GM20431 (cell line): ENCODE data around the gene CSH2.

ENCODE experiments used
- in situ Hi-C: fragments of 300-500 bp; cut with MseI, MboI; formaldehyde crosslinking; loops from one replicate; pipeline ENCODE4 v1.15.0; 2020; ENCODE audit warnings: low sequenced_read_pairs; ENCODE audit not compliant: unreplicated experiment

CSH2 gene

DNA sequence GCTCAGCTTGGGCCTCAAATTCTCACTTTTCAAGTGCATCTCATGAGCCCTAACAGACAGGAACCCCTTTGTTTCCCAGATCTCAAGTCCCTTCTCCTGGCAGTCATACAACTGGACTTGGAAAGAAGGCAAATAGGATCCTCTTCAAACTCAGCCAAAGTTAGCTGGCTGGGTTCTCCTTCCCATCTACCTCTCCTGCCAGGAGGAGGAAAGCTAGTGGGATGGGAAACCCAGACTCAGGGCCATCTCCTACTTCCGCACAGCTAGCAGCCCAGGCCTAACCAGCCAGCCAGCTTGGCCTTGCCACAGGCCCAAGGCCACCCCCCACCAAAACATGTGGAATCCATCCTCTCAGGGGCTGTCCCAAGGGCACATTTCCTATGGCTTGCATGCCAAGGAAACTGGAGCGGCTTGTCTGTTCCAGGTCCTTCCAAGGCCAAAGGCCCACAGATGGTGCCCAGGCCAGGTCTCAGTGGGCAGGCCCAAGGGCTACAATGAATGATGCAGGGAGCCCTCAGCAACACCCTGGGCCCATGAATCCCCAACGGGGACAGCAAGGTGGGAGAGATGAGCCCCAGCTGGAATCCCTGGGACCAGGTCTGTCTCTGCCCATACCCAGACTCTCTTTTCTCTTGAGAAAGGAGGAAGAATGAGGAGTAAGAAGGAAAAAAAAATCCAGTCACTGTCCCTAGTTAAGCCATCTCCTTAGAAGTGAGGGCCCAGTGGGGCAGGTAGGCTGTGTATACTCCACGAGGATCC, 32.7 kb downstream of the CSH2 start:
- in situ Hi-C loops: loop anchor here (25.0 kb wide), 1 partner anchor 403 kb away; the partner anchor contains the start of gene CYB561

DNA sequence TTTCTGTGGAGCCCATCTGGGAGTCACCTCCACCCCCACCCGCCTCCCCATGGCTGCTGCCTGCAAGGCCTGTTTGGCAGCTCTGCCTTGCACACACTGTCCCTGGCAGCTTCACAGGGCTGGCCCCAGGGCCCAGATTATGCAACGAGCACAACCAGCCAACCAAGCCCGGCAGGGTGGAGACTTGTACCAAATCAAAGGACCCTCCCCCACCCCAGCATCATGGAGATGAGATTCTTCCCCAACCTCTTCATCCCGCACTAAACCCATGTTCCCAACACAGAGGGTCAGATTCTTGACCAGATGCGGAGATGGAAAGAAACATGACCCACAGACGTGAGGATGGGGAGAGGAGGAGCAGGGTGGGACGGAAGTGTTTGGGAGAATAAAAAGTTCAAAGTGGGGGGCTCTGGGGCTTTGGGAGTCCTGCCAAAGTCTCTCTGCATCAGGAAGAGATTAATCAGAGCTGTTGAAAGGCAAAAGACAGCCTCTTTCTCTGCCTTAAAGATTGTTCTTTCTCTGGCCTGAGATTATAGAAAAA, 34.8 kb downstream of the CSH2 start:
- in situ Hi-C loops: loop anchor here (25.0 kb wide), 1 partner anchor 401 kb away; the partner anchor contains the start of gene CYB561

DNA sequence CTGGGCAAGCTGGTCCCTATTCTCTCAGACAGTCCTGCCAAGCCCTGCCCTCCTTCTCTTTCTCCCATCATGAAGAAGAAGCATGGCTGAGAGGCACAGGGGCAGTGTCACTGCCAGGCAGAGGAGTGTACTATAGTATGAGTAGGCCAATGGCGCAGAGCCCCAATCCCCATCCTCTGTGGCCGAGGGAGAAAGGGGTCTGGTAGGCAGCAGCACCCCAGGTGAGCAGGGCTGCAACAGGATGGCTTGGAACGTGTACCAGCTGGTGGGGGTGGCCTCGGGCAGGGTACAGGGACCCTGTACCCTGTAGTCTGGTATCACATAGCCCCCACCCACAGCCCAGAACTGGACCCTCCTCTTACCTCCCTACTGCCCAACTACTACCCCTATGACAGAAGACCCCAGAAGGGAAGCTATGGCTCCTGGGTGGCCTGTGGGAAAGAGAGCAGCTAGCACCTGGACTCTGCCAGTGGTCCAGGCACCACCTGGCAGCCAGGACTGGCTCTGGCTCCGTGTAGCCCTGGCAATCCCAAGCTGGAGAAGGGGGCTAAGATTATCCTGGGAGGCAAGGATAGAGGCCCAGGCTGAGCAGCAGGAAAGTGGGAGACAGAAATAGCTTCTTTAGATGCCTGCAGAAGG, 35.4 kb downstream of the CSH2 start:
- in situ Hi-C loops: loop anchor here (25.0 kb wide), 1 partner anchor 401 kb away; the partner anchor contains the start of gene CYB561

DNA sequence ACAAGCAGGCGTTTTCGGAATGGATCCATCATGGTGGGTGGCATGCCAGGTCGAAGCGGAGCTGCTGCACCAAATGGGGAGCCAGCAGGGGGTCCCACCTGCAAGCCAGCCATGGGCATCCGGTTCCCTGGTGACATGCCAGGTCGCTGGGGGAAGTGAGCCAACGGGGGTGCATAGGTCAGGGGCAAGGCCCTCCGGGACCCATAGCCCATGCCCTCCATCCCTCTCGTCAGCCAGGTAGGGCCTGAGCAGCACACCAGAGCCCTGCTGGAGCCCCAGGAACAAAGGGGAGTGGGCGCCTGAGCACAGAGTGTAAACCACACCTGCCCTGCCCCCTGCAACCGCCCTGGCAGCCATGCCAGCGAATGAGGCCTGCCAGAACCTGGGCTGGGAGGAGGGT, 36.0 kb downstream of the CSH2 start:
- in situ Hi-C loops: loop anchor here (25.0 kb wide), 1 partner anchor 400 kb away; the partner anchor contains the start of gene CYB561

DNA sequence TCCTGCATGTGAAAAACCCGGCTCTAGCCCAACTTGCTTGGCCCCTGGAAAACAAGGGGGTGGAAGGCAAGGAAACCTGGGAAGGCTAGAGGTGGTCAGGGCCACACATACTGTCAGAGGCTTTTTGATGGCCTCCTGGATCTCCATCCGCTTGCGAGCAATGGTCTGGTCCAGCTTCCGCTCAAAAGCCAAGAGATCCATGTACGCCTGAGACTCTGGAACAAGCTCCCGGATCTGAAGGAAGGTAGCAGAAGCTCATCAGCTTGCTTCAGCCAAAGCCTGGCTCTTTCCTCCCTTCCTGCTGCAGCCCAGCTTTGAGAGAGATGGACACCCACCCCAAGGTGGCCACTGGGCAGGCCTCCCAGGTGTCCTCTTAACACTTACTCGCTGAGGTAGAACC, 36.7 kb downstream of the CSH2 start:
- in situ Hi-C loops: loop anchor here (25.0 kb wide), 1 partner anchor 400 kb away; the partner anchor contains the start of gene CYB561

DNA sequence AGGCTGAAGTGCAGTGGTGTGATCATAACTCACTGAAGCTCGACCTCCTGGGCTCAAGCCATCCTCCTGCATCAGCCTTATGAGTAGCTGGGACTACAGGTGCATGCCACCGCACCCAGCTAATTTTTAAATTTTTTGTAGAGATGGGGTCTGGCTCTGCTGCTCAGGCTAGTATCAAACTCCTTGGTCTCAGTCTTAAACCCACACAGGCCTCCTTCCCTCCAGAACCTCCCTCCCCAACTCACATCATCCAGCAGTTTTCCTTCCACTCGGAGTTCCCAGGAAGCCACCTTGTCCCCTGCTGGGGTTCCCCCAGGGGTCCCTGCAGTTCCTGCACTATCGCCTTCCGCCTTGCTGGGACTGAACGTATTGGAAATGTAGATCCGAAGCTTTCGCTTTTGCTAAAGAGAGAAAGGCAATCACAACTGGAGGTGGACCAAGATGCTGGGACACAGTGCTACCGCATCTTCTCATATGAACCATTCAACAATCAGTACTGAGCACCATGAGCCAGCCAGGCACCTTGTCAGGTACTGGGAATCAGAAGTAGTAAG, 38.2 kb downstream of the CSH2 start:
- in situ Hi-C loops: loop anchor here (25.0 kb wide), 1 partner anchor 398 kb away; the partner anchor contains the start of gene CYB561

DNA sequence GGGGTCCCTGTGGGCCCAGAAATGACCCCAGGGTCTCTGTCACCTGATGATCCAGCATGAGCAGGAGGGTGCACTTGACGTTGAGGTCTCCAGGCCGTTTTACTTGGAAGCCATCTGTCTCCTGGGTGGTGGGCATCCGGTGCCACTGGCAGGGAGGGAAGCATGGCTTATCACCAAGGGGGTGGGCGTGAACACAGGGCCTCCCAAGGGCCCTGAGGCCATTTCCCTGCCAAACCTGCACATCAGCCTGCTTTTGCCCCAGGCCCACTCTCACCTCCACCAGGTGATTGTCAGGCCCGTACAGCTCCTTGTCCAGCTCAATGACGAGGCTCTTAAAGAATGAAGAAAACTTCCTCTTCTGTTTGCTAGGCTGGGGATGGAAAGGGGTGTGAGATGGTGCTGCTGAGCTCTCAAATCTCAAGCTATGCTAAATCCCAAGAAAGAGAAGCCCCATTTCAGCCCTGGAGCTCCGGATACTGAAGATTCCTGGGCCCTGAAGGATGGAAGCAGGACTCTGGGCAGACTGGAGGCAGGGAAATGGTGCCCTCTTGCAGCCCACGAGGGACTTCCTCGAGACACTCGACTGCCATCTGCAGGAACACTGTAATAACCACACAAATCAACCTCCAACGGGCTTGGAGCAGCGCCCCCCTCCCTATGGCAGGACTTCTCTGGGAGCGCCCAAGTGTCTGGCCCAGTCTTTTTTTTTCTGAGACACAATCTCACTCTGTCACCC, 38.9 kb downstream of the CSH2 start:
- in situ Hi-C loops: loop anchor here (25.0 kb wide), 1 partner anchor 397 kb away; the partner anchor contains the start of gene CYB561

DNA sequence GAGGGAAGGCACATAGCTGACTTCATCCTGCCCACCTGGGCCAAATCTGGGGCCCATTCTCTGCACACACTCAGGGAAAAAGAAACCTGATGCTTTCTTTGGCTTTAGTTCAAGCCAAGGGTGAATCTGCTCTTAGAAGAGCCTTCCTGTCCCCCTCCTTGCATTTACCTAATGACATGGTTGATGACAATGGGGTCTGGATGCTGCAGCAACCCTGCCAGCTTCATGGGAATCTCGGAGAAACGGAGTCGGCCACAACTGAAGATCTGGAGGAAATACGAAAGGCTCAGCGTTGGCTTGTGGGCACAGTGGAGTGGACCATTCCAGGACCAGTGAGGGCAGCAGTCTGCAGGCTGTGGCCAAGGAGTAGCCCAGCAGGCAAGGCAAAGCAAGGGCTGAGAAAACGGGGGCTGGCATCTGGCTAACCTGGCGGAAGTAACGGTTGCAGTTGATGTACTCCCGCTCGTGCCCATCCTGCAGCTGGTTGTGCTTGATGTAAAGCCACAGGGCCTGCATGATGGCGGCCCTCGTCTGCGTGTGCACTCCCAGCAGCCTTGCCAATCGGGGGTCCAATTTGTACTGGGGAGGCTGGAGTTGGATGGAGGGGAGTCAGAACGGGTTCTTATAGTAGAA, 39.6 kb downstream of the CSH2 start:
- in situ Hi-C loops: loop anchor here (25.0 kb wide), 1 partner anchor 397 kb away; the partner anchor contains the start of gene CYB561

DNA sequence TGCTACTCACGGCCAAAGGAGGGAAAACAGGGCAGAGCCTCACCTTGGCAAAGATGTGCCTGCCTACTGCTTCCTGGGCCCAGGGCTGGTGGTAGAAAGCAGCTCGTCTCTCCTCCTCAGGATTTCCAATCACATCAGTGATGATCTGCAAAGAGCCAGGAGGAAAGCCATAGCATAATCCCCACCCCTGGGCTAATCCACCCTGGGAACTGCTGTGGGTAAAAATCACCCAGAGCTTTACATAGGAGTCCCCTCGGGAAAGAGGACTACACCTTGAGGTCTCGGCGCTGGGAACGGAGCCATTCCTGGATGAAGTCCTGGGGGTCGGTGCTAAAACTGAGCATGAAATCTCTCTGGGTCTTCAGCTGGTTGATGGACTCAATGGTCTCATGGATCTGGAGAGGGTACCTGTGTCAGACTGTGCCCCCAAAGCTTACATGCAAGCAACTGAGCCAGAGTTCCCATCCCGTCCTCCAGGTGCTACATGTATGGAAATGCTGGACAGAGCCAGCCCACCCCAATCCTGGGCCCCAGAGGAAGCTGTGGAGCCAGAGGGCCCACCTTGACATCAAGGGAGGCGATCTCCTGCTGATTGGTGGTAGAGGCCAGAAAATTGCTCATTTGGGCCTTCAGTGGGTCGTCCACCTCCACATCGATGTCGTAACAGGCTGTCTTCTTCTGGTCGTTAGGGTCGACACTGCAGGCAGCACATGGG, 40.3 kb downstream of the CSH2 start:
- in situ Hi-C loops: loop anchor here (25.0 kb wide), 1 partner anchor 396 kb away; the partner anchor contains the start of gene CYB561

DNA sequence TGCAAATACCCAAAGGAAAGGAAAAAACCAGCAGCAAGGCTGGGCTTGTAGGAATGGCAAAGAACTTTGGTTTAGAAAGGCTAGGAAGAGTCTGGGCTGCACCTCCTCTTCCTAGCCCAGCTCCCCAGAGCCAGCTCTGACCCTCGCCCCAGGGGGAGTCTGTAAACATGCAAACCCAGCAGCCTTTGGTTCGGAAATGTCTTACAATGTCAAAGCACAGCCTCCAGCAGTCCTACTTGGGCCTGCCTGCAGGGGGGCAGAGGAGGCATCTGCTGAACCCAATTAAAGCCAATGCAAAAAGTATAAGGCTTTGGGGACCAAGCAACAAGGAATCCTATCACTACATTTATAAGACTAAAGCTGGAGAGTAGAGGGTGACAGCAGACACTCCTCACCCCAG, 41.0 kb downstream of the CSH2 start:
- in situ Hi-C loops: loop anchor here (25.0 kb wide), 1 partner anchor 395 kb away; the partner anchor contains the start of gene CYB561

DNA sequence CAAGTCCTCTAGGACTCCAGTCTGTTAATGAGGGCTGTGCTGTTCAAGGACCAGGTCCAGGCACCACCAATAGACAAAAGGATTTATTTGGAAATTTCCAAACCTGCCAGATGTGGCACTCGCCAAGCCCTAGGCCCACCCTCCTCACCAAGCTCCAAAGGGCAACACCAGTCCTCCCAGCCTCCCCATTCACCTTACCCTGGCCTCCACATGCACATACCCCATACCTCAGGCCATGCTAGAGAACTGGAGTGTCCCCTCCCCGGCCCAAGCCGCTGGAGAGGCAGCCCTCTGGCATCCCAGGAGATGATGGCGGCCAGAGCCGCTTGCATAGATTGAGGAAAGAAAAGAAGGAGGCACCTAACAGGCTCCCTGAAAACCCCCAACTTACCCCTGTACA, 41.5 kb downstream of the CSH2 start:
- in situ Hi-C loops: loop anchor here (25.0 kb wide), 1 partner anchor 395 kb away; the partner anchor contains the start of gene CYB561

DNA sequence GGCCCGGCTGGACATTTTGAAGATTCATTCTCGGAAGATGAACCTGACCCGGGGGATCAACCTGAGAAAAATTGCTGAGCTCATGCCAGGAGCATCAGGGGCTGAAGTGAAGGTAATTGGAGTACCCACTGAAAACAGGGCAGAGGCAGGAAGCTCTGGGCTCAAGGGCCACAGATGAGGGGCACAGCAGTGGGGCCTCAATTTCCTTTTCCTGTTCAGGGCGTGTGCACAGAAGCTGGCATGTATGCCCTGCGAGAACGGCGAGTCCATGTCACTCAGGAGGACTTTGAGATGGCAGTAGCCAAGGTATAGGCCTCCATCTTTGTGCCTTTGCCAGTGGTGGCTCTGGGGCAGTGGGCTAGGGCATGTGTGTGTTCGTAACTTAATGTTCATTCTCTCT, 42.0 kb downstream of the CSH2 start:
- in situ Hi-C loops: loop anchor here (25.0 kb wide), 1 partner anchor 394 kb away; the partner anchor contains the start of gene CYB561

DNA sequence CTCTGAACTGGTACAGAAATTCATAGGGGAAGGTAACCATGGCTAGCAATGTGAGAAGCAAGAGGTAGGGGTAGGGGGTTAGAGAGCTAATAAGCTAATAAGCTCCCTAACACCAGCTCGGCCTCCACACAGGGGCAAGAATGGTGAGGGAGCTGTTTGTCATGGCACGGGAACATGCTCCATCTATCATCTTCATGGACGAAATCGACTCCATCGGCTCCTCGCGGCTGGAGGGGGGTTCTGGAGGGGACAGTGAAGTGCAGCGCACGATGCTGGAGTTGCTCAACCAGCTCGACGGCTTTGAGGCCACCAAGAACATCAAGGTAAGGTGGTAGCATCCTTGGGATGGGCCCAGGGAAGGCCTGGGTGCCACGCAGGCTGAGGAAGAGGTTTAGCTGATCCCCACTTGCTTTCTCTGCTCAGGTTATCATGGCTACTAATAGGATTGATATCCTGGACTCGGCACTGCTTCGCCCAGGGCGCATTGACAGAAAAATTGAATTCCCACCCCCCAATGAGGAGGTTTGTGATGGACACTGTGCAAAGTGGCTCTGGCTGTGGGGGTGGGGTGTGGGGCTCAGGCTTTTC, 42.5 kb downstream of the CSH2 start:
- in situ Hi-C loops: loop anchor here (25.0 kb wide), 1 partner anchor 394 kb away; the partner anchor contains the start of gene CYB561

DNA sequence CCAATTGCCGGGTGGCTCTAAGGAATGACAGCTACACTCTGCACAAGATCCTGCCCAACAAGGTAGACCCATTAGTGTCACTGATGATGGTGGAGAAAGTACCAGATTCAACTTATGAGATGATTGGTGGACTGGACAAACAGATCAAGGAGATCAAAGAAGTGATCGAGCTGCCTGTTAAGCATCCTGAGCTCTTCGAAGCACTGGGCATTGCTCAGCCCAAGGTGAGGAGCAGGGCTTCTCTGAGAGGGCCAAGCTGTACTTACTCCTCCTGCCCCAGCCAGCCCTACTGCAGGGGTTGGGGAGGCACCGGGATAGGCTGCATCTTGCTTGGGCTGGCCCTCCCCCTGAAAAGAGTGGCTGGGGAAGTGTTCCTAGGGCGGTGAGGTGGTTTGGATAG, 43.2 kb downstream of the CSH2 start:
- in situ Hi-C loops: loop anchor here (25.0 kb wide), 1 partner anchor 393 kb away; the partner anchor contains the start of gene CYB561

DNA sequence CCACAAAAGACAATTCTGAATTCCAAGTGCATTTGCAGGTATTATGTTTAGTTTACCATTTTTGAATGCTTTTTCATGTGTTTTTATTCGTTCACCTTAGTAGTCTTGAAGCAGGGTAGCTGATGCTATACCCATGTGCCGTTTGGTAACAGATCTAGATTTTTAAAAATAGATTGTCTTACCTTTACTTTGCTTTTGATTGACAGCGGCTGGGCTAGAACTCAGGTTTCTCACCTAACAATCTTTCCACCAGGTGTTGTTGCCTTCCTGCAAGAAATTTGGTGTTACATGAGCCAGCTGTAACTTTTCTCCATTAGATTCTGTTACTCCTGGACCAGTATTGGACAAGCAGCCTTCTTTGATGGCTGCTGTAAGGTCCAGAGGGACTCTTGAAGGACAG, 44.5 kb downstream of the CSH2 start:
- in situ Hi-C loops: loop anchor here (25.0 kb wide), 1 partner anchor 392 kb away; the partner anchor contains the start of gene CYB561

DNA sequence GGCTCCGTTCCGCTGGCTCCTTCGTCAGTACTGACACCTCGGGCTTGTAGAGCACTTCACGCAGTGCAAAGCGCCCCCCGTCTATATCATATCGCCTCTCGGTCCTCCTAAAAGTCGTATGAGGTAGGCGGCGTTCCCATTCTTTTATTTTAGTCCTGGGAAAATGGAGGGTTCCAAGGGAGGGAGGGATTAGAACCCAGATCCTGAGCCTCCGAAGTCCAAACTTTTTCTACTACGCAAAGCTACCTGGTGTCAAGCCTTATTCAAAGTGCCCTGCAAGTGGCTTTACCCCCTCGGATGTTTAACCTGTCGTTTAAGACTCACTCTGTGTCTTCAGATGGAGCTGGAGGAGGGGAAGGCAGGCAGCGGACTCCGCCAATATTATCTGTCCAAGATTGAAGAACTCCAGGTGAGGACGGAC, 45.7 kb downstream of the CSH2 start:
- in situ Hi-C loops: loop anchor here (25.0 kb wide), 1 partner anchor 391 kb away; the partner anchor contains the start of gene CYB561

DNA sequence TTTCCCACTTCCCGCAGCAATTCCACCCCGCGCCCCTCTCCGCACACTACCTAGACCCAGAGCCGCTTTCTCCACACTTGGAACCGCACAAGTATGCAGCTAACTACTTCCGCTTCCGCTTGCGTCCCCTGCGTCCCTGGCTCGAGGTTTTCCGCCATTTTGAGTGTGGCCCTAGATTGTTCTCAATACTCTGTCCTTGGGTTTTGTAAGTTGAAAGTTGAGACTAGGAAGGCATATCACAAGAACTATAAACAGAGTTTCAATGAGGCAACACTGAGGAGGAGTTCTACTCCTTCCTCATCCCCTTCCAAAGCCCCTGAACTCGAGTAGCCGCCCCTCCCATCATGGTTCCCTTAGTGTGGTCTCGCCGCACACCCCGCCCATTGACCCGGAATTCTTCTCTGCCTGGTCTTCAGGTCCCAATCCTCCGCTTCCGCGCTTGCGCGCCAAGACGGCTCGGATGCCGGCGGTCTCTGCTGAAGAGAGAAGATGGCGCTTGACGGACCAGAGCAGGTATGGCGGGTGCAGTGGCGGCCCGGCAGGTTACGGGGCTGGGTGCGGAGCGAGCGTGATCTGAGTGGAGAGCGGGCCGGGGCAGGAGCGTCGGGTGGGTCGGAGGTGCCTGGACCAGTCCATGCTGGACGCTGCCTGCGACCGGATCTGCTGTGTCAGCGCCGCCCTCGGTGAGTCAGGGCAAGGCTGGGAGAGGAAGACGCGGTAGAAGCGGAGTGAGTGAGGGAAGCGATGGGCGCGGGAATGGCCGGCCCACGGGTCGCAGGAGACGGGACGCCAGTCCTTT, 46.3 kb downstream of the CSH2 start, which contains the start of the genes FTSJ3 and PSMC5:
Gene FTSJ3, minus strand, starts transcription at position 662 of the 799 bp plus-strand sequence. CDS start 761 bp downstream, outside the sequence.
Gene PSMC5, plus strand, starts transcription at position 430 of the 799 bp plus-strand sequence. Its CDS starts 60 bp downstream, at position 490.
- in situ Hi-C loops: loop anchor here (25.0 kb wide), 1 partner anchor 390 kb away; the partner anchor contains the start of gene CYB561
